ENCODE measurements around the gene PTPRT.

- TF ChIP-seq CTCF (IDR thresholded peaks at IDR 0.05) (no peak), POLR2A (IDR thresholded peaks at IDR 0.05) (no peak)
Observed at GRCh38 chr20:42376131-42376530, 813.6 kb downstream of the PTPRT start.

Measured in uterus (tissue), 2 donors.